ENCODE data around the gene IQSEC1. TPM values are rescaled to one million over a fixed set of nuclear protein-coding genes. Genes with fewer than 3 reads are reported as not detected.

Gene IQSEC1
- total RNA-seq, 4 donors from 2014 or later, result 56.1 to 99.5 (median 78.2) TPM

- no peak for DNase-seq (ENCODE audit: extremely low spot score)
- Histone ChIP-seq H3K27me3 (no peaks in the 10 kb centered on the region), H3K4me3 (no peak overlapping the region), H3K36me3 (no peaks in the 10 kb centered on the region), H3K27ac (replicated peaks in 1 of 4) (no peak overlapping the region), H3K4me1 (no peaks in the 10 kb centered on the region), H3K9me3 (no peaks in the 10 kb centered on the region)
- WGBS, result 92% methylated on average over 3 of the region's 3 CpGs
- TF ChIP-seq EP300 (IDR thresholded peaks at IDR 0.05), result no peak
- TF ChIP-seq POLR2AphosphoS5 (IDR thresholded peaks at IDR 0.05), result no peak
- TF ChIP-seq CTCF (IDR thresholded peaks at IDR 0.05), result no peak
- no peak for TF ChIP-seq POLR2A (IDR thresholded peaks at IDR 0.05; ENCODE audit: low read depth)
- intact Hi-C loops (cut with DNase I), result no loop called here
These were observed 22.8 kb downstream of the IQSEC1 start for GRCh38 chr3:13050446-13050845.

GRCh38 chr3:13049400-13049799 lies 23.8 kb downstream of the IQSEC1 start:
- H3K9me3 ChIP-seq, result no peaks in the 10 kb centered on the region
- no peaks in the 10 kb centered on the region for H3K27me3 ChIP-seq
- no peaks in the 10 kb centered on the region for H3K36me3 ChIP-seq
- no peak overlapping the region for H3K27ac ChIP-seq (replicated peaks in 1 of 4)
- DNase-seq (ENCODE audit: extremely low spot score), result no peak
- WGBS, result 95% methylated on average over 6 of the region's 6 CpGs
- intact Hi-C loops (cut with DNase I), result no loop called here
- H3K4me1 ChIP-seq, result no peaks in the 10 kb centered on the region
- no peak overlapping the region for H3K4me3 ChIP-seq
- TF ChIP-seq EP300 (IDR thresholded peaks at IDR 0.05) (no peak), POLR2AphosphoS5 (IDR thresholded peaks at IDR 0.05) (no peak), POLR2A (IDR thresholded peaks at IDR 0.05; ENCODE audit: low read depth) (no peak), CTCF (IDR thresholded peaks at IDR 0.05) (no peak)

GRCh38 chr3:13047296-13048165 lies 25.7 kb downstream of the IQSEC1 start:
- no peak for DNase-seq (ENCODE audit: extremely low spot score)
- Histone ChIP-seq H3K4me3 (no peak overlapping the region), H3K4me1 (no peaks in the 10 kb centered on the region), H3K36me3 (no peaks in the 10 kb centered on the region), H3K9me3 (no peaks in the 10 kb centered on the region), H3K27ac (replicated peaks in 1 of 4) (no peak overlapping the region), H3K27me3 (no peaks in the 10 kb centered on the region)
- TF ChIP-seq EP300 (IDR thresholded peaks at IDR 0.05) (no peak), POLR2A (IDR thresholded peaks at IDR 0.05; ENCODE audit: low read depth) (no peak), CTCF (IDR thresholded peaks at IDR 0.05) (no peak), POLR2AphosphoS5 (IDR thresholded peaks at IDR 0.05) (no peak)
- intact Hi-C loops (cut with DNase I), result no loop called here
- 76% methylated on average over 6 of the region's 11 CpGs for WGBS

- Histone ChIP-seq H3K4me1 (no peaks in the 10 kb centered on the region), H3K9me3 (no peaks in the 10 kb centered on the region), H3K36me3 (no peaks in the 10 kb centered on the region), H3K27ac (replicated peaks in 1 of 4) (no peak overlapping the region), H3K4me3 (no peak overlapping the region), H3K27me3 (no peaks in the 10 kb centered on the region)
- intact Hi-C loops (cut with DNase I), result no loop called here
- no peak for DNase-seq (ENCODE audit: extremely low spot score)
- TF ChIP-seq EP300 (IDR thresholded peaks at IDR 0.05) (no peak), POLR2AphosphoS5 (IDR thresholded peaks at IDR 0.05) (no peak), POLR2A (IDR thresholded peaks at IDR 0.05; ENCODE audit: low read depth) (no peak), CTCF (IDR thresholded peaks at IDR 0.05) (no peak)
- WGBS, result 91% methylated on average over 8 of the region's 15 CpGs
These were observed 26.5 kb downstream of the IQSEC1 start for GRCh38 chr3:13046569-13047274.
